Heart left ventricle (tissue), 13 donors: Measurements from ENCODE around the gene CAST.

Source experiments
- CTCF ChIP-seq, 12 donors: fragments of 200-600 bp; sonication (generic) in 4 of 12; IDR thresholded peaks; one replicate each; pipeline versions ENCODE4 v1.5.0 to v1.8.0; 2018 to 2022; ENCODE audit warnings: antibody characterized with exemption in 12 of 12, mild to moderate bottlenecking in 5 of 12
- POLR2A ChIP-seq, 2 donors: fragments of 450-650 bp; IDR thresholded peaks; one replicate each; pipeline ENCODE4 v1.6.1; 2017; ENCODE audit warnings: antibody characterized with exemption in 2 of 2, mild to moderate bottlenecking in 2 of 2, moderate library complexity in 2 of 2
- donor health status: ischemic (EF 13 %, LVEDD 7.1; RV severe dilation, severe dysfunction).
- donor health status: DM: no; HTN: yes; CAD: no.
- donor health status: DM: no; HTN: no; CAD: no.
- donor health status: ischemic (EF 25% LVEDD 6.9; RV normal size, moderate dysfunction).
- donor health status: ischemic (EF 25% LVEDD 5.7; RV mildly dilated, moderate dysfunction).
- donor health status: ischemic (EF 35%, LVEDD 5.7; RV mildly dilated, moderate dysfunction).
- donor health status: nonischemic (EF 11% LVEDD 7.7; RV severe dilation, severe dysfunction).
- donor health status: DM: yes; HTN: yes; CAD: no.
- donor health status: PGD.
- donor health status: ischemic (EF 29% LVEDD 5.4; RV normal size, mild dysfunction).
- donor health status: nonischemic (EF 23%, LVEDD 6.1; RV moderate dilation, normal function).

- no peak for TF ChIP-seq POLR2A (IDR thresholded peaks at IDR 0.05)
- TF ChIP-seq CTCF (IDR thresholded peaks at IDR 0.05): no peak
These were observed 46.4 kb downstream of the CAST start for GRCh38 chr5:96708600-96708999.
